Measurements from ENCODE around the gene AP4S1.

The AP4S1 gene

GRCh38 chr14:31024577-31025366 is 677 bp upstream of the AP4S1 start:
- H3K4me3 ChIP-seq (ENCODE audit: low read depth, low read length): peak overlapping the region; percentile 96
- CTCF ChIA-PET: interaction anchor here (0.8 kb wide), 1 partner anchor 13 kb away, joined by 3 read pairs; no protein-coding TSS in a partner anchor
- POLR2A ChIA-PET: interaction anchor here (0.6 kb wide), 1 partner anchor 80 kb away, joined by 3 read pairs; no protein-coding TSS in a partner anchor
- DNase-seq (ENCODE audit: low read depth, low spot score): no peak
- no peak for TF ChIP-seq CTCF (IDR thresholded peaks at IDR 0.05; ENCODE audit: insufficient read depth, low read length, missing control alignments)

GRCh38 chr14:31026077-31026449 is 614 bp downstream of the AP4S1 start, which contains the start of gene STRN3:
Gene STRN3 (minus strand): TSS chr14:31026379. CDS start chr14:31026185, 194 bp downstream.
- POLR2A ChIA-PET: interaction anchor here (0.8 to 1.8 kb wide), 8 partner anchors 8 to 394 kb away, joined by 3 to 7 read pairs (median 4); partner anchors contain the start of gene HEATR5A
- H3K4me3 ChIP-seq (ENCODE audit: low read depth, low read length): peak within 1 kb of the TSS; percentile 96
- CTCF ChIA-PET: interaction anchor here (1.1 to 1.5 kb wide), 2 partner anchors 34 to 46 kb away, joined by 3 to 4 read pairs; no protein-coding TSS in a partner anchor
- TF ChIP-seq CTCF (IDR thresholded peaks at IDR 0.05; ENCODE audit: insufficient read depth, low read length, missing control alignments): no peak
- DNase-seq (ENCODE audit: low read depth, low spot score): no peak

GRCh38 chr14:31026450-31027235 is 1.2 kb downstream of the AP4S1 start:
- POLR2A ChIA-PET: interaction anchor here (0.6 to 1.8 kb wide), 10 partner anchors 9 to 394 kb away, joined by 3 to 7 read pairs (median 3); partner anchors contain the start of gene HEATR5A
- peak; percentile 77 for DNase-seq (ENCODE audit: low read depth, low spot score)
- peak overlapping the region; percentile 96 for H3K4me3 ChIP-seq (ENCODE audit: low read depth, low read length)
- CTCF ChIA-PET: interaction anchor here (1.1 to 1.5 kb wide), 2 partner anchors 33 to 46 kb away, joined by 3 to 4 read pairs; no protein-coding TSS in a partner anchor
- no peak for TF ChIP-seq CTCF (IDR thresholded peaks at IDR 0.05; ENCODE audit: insufficient read depth, low read length, missing control alignments)

- no peak for TF ChIP-seq CTCF (IDR thresholded peaks at IDR 0.05; ENCODE audit: insufficient read depth, low read length, missing control alignments)
- POLR2A ChIA-PET: interaction anchor here (1.8 kb wide), 1 partner anchor 32 kb away, joined by 5 read pairs; no protein-coding TSS in a partner anchor
- no peak for DNase-seq (ENCODE audit: low read depth, low spot score)
- no peak overlapping the region; the same call in 1 of the 2 replicates for H3K4me3 ChIP-seq (ENCODE audit: low read depth, low read length)
- CTCF ChIA-PET: interaction anchor here (1.2 kb wide), 1 partner anchor 55 kb away, joined by 3 read pairs; no protein-coding TSS in a partner anchor
Observed at GRCh38 chr14:31027847-31028246, 2.4 kb downstream of the AP4S1 start.

GRCh38 chr14:31029016-31029970 is 3.8 kb downstream of the AP4S1 start:
- POLR2A ChIA-PET: interaction anchor here (0.6 kb wide), 1 partner anchor 64 kb away, joined by 3 read pairs; no protein-coding TSS in a partner anchor
- TF ChIP-seq CTCF (IDR thresholded peaks at IDR 0.05; ENCODE audit: insufficient read depth, low read length, missing control alignments): no peak
- DNase-seq (ENCODE audit: low read depth, low spot score): no peak
- CTCF ChIA-PET: interaction anchor here (1.2 kb wide), 1 partner anchor 53 kb away, joined by 3 read pairs; no protein-coding TSS in a partner anchor
- no peak overlapping the region for H3K4me3 ChIP-seq (ENCODE audit: low read depth, low read length)
